Epithelial cell of esophagus (primary cell): ENCODE results near the gene BUD23.

Source experiments
- DNase-seq: peaks from one replicate; pipeline ENCODE4 v3.0.0; 2010; ENCODE audit warnings: low read depth
- H3K4me3 ChIP-seq: 2 replicates; pipeline ENCODE4 v1.5.1; 2011; ENCODE audit warnings: mild to moderate bottlenecking, low read length, control low read depth
- TF ChIP-seq, protein P1 (sequence below): IDR thresholded peaks from 2 replicates; pipeline ENCODE4 v1.5.1; 2011; ENCODE audit warnings: low read depth, mild to moderate bottlenecking, low read length, control low read depth, inconsistent platforms; ENCODE audit not compliant: insufficient read depth; ENCODE audit errors: missing control alignments

Gene BUD23

DNA sequence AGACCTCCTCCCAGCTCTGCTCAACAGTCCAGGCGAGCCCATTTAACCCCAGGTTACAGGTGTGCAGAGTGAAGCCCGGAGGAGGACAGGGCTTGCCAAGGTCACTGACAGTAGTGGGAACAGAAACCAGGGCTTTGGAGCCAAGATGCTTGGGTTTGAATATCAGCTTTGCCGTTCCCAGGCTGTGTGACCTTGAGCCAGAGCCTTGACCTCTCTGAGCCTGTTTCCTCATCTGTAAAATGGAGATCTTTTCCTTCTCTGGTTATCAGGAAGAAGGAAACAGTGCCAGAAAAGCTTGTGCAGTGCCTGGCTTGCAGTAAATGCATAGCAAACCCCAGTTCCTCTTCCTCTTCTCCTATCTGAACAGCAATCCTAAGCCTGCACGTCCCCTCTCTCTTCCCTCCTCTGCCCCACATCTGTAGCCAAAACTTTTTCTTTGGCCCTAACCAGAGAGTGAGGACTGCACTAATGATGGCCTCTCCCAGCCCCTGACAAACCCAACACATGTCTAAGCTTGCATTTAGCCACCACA lies 37.7 kb upstream of the BUD23 start:
- no peak for DNase-seq
- TF ChIP-seq, protein P1, sequence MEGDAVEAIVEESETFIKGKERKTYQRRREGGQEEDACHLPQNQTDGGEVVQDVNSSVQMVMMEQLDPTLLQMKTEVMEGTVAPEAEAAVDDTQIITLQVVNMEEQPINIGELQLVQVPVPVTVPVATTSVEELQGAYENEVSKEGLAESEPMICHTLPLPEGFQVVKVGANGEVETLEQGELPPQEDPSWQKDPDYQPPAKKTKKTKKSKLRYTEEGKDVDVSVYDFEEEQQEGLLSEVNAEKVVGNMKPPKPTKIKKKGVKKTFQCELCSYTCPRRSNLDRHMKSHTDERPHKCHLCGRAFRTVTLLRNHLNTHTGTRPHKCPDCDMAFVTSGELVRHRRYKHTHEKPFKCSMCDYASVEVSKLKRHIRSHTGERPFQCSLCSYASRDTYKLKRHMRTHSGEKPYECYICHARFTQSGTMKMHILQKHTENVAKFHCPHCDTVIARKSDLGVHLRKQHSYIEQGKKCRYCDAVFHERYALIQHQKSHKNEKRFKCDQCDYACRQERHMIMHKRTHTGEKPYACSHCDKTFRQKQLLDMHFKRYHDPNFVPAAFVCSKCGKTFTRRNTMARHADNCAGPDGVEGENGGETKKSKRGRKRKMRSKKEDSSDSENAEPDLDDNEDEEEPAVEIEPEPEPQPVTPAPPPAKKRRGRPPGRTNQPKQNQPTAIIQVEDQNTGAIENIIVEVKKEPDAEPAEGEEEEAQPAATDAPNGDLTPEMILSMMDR, result no peak
- H3K4me3 ChIP-seq, result no peak overlapping the region

DNA sequence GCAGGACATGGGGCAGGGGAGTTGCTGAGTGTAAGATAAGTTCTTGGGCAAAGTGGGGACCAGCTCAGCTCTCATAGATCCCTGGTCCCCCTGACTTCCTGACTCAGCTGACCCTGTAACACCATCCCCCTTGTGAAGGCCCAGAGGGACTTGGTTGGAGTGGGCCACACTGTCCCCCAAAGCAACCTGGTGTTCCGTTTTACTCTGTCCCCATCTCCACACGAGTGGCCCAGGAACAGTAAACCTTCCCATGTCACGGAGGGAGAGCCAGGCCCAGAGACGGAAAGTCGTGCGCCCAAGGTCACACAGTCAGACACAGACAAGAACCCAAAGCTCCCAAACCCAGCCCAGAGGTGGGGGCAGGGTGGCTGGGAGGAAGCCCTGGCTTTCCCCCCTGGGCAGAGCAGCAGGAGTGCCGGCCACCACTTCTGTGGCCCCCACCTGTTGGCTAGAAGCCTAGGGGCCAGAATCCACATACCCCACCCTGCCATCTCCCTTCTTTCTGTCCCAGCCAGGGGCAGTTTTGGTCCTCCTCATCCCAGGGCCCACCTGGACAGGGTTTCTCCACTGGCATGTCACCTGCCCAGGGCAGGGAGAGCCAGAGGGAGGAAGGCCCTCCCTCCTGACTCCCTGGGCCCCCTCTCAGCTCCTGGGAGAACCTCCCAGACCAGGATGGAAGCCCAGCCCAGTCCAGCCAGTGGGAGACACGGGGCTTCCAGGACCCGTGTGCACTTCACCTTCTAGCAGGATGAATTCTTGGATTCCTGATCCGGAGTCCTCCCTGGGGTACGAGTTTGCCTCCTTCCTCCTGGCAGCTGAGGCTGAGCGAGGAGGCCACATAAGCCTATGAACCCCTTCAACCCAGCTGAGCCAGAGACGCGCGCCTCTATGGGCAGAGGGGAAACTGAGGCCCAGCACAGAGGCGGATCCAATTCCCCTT lies 36.3 kb upstream of the BUD23 start:
- H3K4me3 ChIP-seq, result no peak overlapping the region
- TF ChIP-seq, protein P1, result no peak
- no peak for DNase-seq

DNA sequence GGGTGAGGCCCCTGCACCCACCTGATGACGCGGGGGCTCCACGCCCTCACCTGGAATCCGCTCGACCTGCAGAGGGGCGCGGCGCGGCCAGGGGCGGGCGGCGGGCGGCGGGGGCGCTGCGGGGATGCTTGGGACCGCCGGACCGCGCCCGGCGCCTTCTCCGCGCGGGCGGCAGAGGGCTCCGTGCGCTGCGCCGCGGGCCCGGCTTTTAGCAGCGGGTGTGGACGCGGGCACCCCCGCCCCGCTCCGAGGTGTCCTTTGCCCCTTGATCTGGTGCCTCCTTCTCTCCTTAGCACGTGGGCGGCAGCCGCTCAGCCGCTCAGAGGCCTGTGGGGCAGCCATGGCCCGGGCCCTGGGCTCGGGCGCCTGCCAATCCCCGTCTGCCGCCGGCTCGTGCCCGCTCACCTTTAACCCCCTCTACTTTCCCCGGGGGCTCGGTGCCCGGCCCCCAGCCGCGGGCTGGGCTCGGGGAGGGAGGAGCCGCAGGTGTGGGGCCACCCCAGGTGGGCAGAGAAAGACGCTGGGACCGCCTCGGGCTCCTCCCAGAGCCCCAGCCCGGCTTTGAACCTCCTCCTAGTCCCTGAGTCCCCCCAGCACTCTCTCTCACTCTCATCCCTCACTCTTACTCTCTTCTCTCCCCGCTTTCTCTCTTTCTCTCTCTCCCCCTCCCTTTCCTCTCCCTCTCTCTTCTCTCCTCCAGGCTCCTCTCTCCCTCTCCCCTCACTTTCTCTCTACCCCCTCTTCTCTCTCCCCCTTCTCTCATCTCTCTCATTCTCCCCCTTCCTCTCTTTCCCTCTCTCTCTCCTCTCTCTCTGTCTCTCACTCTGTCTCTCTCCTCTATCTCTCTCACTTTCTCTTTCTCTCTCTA lies 35.4 kb upstream of the BUD23 start:
- peak overlapping the region; percentile 20 for H3K4me3 ChIP-seq
- TF ChIP-seq, protein P1, result no peak
- DNase-seq, result no peak

DNA sequence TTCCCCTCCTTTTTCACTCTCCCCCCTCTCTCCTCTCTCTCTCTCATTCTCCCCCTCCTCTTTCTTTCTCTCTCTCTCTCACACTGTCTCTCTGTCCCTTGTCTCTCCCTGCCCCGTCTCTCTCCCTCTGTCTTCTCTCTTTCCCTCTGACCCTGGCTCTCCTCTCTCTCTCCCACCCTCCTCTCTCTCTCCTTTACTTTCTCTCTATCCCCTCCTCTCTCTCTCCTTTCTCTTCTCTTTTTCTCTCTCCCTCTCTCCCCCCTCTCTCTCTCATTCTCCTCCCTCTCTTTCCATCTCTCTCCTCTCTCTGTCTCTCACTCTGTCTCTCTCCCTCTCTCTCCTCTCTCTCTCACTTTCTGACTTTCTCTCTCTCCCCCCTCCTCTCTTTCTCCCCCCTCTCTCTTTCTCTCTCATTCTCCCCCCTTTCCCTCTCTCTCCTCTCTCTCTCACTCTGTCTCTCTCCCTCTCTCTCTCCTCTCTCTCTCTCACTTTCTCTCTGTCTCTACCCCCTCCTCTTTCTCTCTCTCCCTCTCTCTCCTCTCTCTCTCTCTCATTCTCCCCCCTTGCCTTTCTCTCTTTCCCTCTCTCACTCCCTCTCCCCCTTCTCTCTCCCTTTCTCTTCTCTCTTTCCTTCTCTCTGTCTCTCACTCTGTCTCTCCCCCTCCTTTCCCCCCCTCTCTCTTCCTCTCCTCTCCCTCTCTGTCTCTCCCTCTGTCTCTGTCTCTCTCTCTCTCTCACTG lies 34.6 kb upstream of the BUD23 start:
- H3K4me3 ChIP-seq, result no peak overlapping the region
- TF ChIP-seq, protein P1, result no peak
- no peak for DNase-seq

DNA sequence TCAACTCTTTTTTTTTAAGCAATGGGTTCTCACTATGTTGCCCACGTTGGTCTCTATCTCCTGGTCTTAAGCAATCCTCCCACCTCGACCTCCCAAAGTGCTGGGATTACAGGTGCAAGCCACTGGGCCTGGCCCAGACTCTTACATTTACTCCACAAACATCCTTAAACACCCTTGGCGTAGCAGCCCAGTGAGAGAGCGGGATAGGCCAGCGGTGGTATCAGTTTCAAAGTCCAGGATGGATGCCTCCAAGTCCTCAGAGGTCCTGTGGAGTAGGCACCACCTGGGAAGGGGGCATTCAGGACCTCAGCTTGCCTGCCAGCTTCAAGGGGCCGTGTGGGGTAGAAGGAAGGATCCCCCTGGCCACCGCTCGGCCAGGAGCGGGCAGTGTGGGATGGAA lies 33.8 kb upstream of the BUD23 start:
- DNase-seq, result no peak
- H3K4me3 ChIP-seq, result no peak overlapping the region
- TF ChIP-seq, protein P1, result no peak

DNA sequence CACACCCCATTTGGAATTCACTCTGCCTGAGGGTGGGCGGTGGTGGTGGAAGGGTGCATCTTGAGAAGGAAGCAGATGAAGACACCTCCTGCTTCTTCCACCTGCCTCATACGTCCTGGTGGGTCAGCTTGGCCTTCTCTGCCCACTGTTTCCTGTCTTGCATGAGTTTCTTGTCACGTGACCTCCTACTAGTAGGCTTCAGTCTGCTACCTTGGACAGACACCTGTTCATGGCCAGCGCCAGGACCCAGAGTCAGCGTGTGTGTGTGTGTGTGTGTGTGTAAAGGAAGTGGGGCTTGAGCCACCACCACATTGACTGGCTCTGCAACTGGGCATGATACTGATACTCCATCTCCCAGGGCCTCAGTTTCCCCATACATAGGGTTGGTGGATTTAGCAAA lies 32.9 kb upstream of the BUD23 start:
- TF ChIP-seq, protein P1, result no peak

More for the DNA sequence above, 32.9 kb upstream of the BUD23 start:
- no peak overlapping the region for H3K4me3 ChIP-seq
- DNase-seq, result no peak
